ENCODE results near the gene PDZD7. TPM values are rescaled to one million over a fixed set of nuclear protein-coding genes. Genes with fewer than 3 reads are reported as not detected.

PDZD7 gene
- total and polyA plus RNA-seq, 2 of the 8 experiments (the other 6 are each of a cell fraction or from before 2014, with no cell fraction given), result 0.88 to 1.6 TPM

GRCh38 chr10:101073631-101074030 is 42.7 kb upstream of the PDZD7 start:
- no peak overlapping the region for H4K8ac ChIP-seq (ENCODE audit: extremely low read depth, insufficient read depth, low read length)
- H3K56ac ChIP-seq (replicated peaks; ENCODE audit: insufficient read length, low read depth, low read length), result no peak overlapping the region
- H3K79me2 ChIP-seq (ENCODE audit: control insufficient read depth in 1 of 2, insufficient read depth in 2 of 2, low read length in 2 of 2), result no peaks in the 10 kb centered on the region
- H2BK12ac ChIP-seq (ENCODE audit: low read depth, low read length), result no peak overlapping the region
- H3K36me3 ChIP-seq (ENCODE audit: control insufficient read depth in 2 of 4, insufficient read depth in 4 of 4, low read length in 3 of 4), result no peaks in the 10 kb centered on the region
- H3K23ac ChIP-seq (ENCODE audit: insufficient read length), result no peak overlapping the region
- H4K91ac ChIP-seq (replicated peaks; ENCODE audit: insufficient read length, low read length), result no peak overlapping the region
- H4K5ac ChIP-seq (ENCODE audit: insufficient read length, low read depth, low read length), result no peak overlapping the region
- DNase-seq (ENCODE audit: low read depth in 1 of 2, low spot score in 2 of 2), result no peak
- no peak overlapping the region for H3K9ac ChIP-seq (replicated peaks in 1 of 4; ENCODE audit: extremely low read depth in 1 of 4, low read depth in 3 of 4, low read length in 3 of 4)
- H3K4me3 ChIP-seq (ENCODE audit: extremely low read depth in 1 of 4, insufficient read depth in 2 of 4, low read depth in 3 of 4, low read length in 4 of 4), result peak overlapping the region in 3 of 4 experiments; percentile 16 to 51 (median 21); a peak in 5 of 8 replicates
- H3K79me1 ChIP-seq (ENCODE audit: low read depth, low read length), result no peaks in the 10 kb centered on the region
- no peak overlapping the region for H3K4ac ChIP-seq (replicated peaks; ENCODE audit: insufficient read length, low read depth, low read length)
- no peak overlapping the region for H2AK5ac ChIP-seq (ENCODE audit: low read depth, low read length)
- H2BK15ac ChIP-seq (ENCODE audit: low read length), result no peak overlapping the region
- WGBS, 2 experiments (ENCODE audit: extremely low coverage in 1 of 2, insufficient coverage in 1 of 2, insufficient read length in 1 of 2, insufficient replicate concordance in 2 of 2, low coverage in 1 of 2, low lambda C conversion rate in 2 of 2, missing lambda C conversion rate in 1 of 2), result 31% methylated on average over 4 of the region's 13 CpGs; no CpG with 5 or more reads in 1 of the 2 experiments
- H2BK20ac ChIP-seq (ENCODE audit: low read length), result no peak overlapping the region
- 0 out of 2 replicates have a peak, but pooled peaks have one; percentile 29 for TF ChIP-seq CREB1 (IDR thresholded peaks at IDR 0.05)
- TF ChIP-seq CTCF (IDR thresholded peaks at IDR 0.05; ENCODE audit: control extremely low read depth in 1 of 3, insufficient read depth in 1 of 3, low read depth in 1 of 3, low read length in 3 of 3), result peak in 1 of 3 experiments; percentile 17; a peak in 1 of 4 replicates
- TF ChIP-seq KDM5A (IDR thresholded peaks at IDR 0.05; ENCODE audit: low read length), result no peak
- TF ChIP-seq TBP (IDR thresholded peaks at IDR 0.05; ENCODE audit: low read depth, low read length), result no peak
- 0 out of 4 replicates have a peak, but pooled peaks of 1 of the 2 experiments have one; percentile 2 for TF ChIP-seq RAD21 (IDR thresholded peaks at IDR 0.05 in 1 of 2, conservative IDR thresholded peaks at IDR 0.05 in 1 of 2; ENCODE audit: low read depth in 2 of 2, low read length in 2 of 2)
- TF ChIP-seq SUZ12 (IDR thresholded peaks at IDR 0.05; ENCODE audit: low read length), result 0 out of 2 replicates have a peak, but pooled peaks have one; percentile 39
- peaks cover 0 to 8% (median 3%) of the 10 kb centered on the region in 4 experiments; a peak in 4 of 7 replicates for H3K4me1 ChIP-seq (replicated peaks in 1 of 4; ENCODE audit: control insufficient read depth in 3 of 4, insufficient read depth in 4 of 4, low read length in 3 of 4)
- no peak overlapping the region for H2BK5ac ChIP-seq (ENCODE audit: low read depth, low read length)
- H3K14ac ChIP-seq (ENCODE audit: insufficient read length), result no peak overlapping the region
- no peak overlapping the region for H2AFZ ChIP-seq (ENCODE audit: low read length)
- FAIRE-seq, result no peak
- ChIA-PET POLR2A (ENCODE audit: partially characterized antibody) (interaction anchor here (0.7 to 1.5 kb wide), 5 partner anchors 10 to 22 kb away, joined by 3 to 4 read pairs (median 4); no protein-coding TSS in a partner anchor), CTCF (ENCODE audit: partially characterized antibody) (interaction anchor here (0.7 to 59.5 kb wide), 9 partner anchors 10 to 66 kb away, joined by 3 to 2176 read pairs (median 6); partner anchors contain the start of genes KAZALD1, PDZD7 and SFXN3)
- H4K20me1 ChIP-seq (replicated peaks in 1 of 2; ENCODE audit: control insufficient read depth in 1 of 2, insufficient read depth in 2 of 2, low read length in 2 of 2), result peaks cover 0 to 1% of the 10 kb centered on the region in 2 experiments
- peaks cover 5 to 41% (median 33%) of the 10 kb centered on the region in 4 experiments for H3K27me3 ChIP-seq (replicated peaks in 1 of 4; ENCODE audit: control insufficient read depth in 3 of 4, extremely low read depth in 1 of 4, insufficient read depth in 3 of 4, low read length in 3 of 4)
- H3K4me2 ChIP-seq (ENCODE audit: insufficient read depth in 1 of 2, low read depth in 2 of 2, low read length in 2 of 2), result peak overlapping the region; percentile 28 to 58
- H3K23me2 ChIP-seq (ENCODE audit: low read depth, low read length), result no peaks in the 10 kb centered on the region
- H3K27ac ChIP-seq (ENCODE audit: low read depth, low read length), result no peak overlapping the region
- no peaks in the 10 kb centered on the region for H3K9me3 ChIP-seq (ENCODE audit: insufficient read depth in 2 of 2, low read depth in 1 of 2, low read length in 1 of 2)
- no peak overlapping the region for H2BK120ac ChIP-seq (replicated peaks; ENCODE audit: low read depth, low read length)
- no peak overlapping the region for H3K18ac ChIP-seq (ENCODE audit: extremely low read depth, low read length)

Measured in H1 (cell line).